Measurements from ENCODE around the gene CFLAR.

DNA sequence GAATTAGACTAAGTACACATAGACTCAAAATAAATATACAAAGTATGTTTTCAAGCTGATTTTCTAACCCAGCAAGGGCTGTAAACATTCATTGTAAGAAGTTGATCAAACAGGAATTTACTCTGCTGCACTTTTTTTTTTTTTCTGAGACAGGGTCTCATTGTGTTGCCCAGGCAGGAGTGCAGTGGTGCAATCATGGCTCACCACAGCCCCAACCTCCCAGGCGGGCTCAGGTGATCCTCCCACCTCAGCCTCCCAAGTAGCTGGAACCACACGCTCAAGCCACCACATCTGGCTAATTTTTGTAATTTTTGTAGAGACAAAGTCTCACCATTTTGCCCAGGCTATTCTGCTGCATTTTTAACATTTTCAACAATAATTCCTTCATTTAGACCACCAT is 8.3 kb upstream of the CFLAR start:
- TF ChIP-seq, protein P1, sequence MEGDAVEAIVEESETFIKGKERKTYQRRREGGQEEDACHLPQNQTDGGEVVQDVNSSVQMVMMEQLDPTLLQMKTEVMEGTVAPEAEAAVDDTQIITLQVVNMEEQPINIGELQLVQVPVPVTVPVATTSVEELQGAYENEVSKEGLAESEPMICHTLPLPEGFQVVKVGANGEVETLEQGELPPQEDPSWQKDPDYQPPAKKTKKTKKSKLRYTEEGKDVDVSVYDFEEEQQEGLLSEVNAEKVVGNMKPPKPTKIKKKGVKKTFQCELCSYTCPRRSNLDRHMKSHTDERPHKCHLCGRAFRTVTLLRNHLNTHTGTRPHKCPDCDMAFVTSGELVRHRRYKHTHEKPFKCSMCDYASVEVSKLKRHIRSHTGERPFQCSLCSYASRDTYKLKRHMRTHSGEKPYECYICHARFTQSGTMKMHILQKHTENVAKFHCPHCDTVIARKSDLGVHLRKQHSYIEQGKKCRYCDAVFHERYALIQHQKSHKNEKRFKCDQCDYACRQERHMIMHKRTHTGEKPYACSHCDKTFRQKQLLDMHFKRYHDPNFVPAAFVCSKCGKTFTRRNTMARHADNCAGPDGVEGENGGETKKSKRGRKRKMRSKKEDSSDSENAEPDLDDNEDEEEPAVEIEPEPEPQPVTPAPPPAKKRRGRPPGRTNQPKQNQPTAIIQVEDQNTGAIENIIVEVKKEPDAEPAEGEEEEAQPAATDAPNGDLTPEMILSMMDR (IDR thresholded peaks at IDR 0.05; ENCODE audit: low read depth, low read length) = no peak
- TF ChIP-seq EZH2phosphoT487 (IDR thresholded peaks at IDR 0.05; ENCODE audit: low read depth) = no peak
